HG02870 (cell line): ENCODE data around the gene TRAF2.
"Not testable (repeated sequence)": the region's sequence is repeated elsewhere in the genome, so short reads cannot be mapped to it uniquely, and the experiment has no call there.

ENCODE experiments used
- ATAC-seq: cut with Tn5 transposase; IDR thresholded peaks from one replicate; pipeline ENCODE4 v1.9.1; 2021; ENCODE audit warnings: mild to moderate bottlenecking, moderate library complexity; ENCODE audit not compliant: unreplicated experiment

The TRAF2 gene

GRCh38 chr9:136857581-136858412 is 28.5 kb upstream of the TRAF2 start:
- ATAC-seq: no peak

GRCh38 chr9:136858452-136858843 is 27.9 kb upstream of the TRAF2 start:
- no peak for ATAC-seq

- ATAC-seq: no peak
These were observed 27.2 kb upstream of the TRAF2 start for GRCh38 chr9:136858844-136859757.

GRCh38 chr9:136860529-136860928 is 25.8 kb upstream of the TRAF2 start:
- no peak for ATAC-seq

- ATAC-seq: no peak
These were observed 25.1 kb upstream of the TRAF2 start for GRCh38 chr9:136860933-136861873.

GRCh38 chr9:136861874-136862457 is 24.4 kb upstream of the TRAF2 start:
- ATAC-seq: no peak

GRCh38 chr9:136862849-136863622 is 23.3 kb upstream of the TRAF2 start:
- no peak for ATAC-seq

- no peak for ATAC-seq
These were observed 22.6 kb upstream of the TRAF2 start for GRCh38 chr9:136863623-136864273.

- no peak for ATAC-seq
These were observed 21.1 kb upstream of the TRAF2 start for GRCh38 chr9:136865041-136865767.

GRCh38 chr9:136865768-136866103 is 20.6 kb upstream of the TRAF2 start:
- no peak for ATAC-seq

- not testable (repeated sequence) for ATAC-seq
These were observed 19.4 kb upstream of the TRAF2 start for GRCh38 chr9:136866898-136867421.

GRCh38 chr9:136867480-136867879 is 18.8 kb upstream of the TRAF2 start:
- ATAC-seq: no peak

GRCh38 chr9:136867917-136868316 is 18.4 kb upstream of the TRAF2 start:
- no peak for ATAC-seq

GRCh38 chr9:136868644-136869043 is 17.7 kb upstream of the TRAF2 start:
- ATAC-seq: no peak

GRCh38 chr9:136869611-136870010 is 16.7 kb upstream of the TRAF2 start:
- ATAC-seq: not testable (repeated sequence)

- no peak for ATAC-seq
These were observed 11.2 kb upstream of the TRAF2 start for GRCh38 chr9:136875155-136875554.

- ATAC-seq: no peak
These were observed 9.8 kb upstream of the TRAF2 start for GRCh38 chr9:136876476-136876875.

- no peak for ATAC-seq
These were observed 5.7 kb upstream of the TRAF2 start for GRCh38 chr9:136880651-136881050.
